Glutamatergic neuron (in vitro differentiated cells): ENCODE measurements around the gene AKAP3. TPM values are rescaled to one million over a fixed set of nuclear protein-coding genes. Genes with fewer than 3 reads are reported as not detected.

ENCODE experiments used
- DNase-seq: peaks from one replicate; pipeline ENCODE4 v3.0.0; 2022
- H3K27ac Mint-ChIP-seq: one replicate; pipeline ENCODE4 v1.8.0; 2020; ENCODE audit warnings: mild to moderate bottlenecking, mixed read lengths, inconsistent platforms; ENCODE audit not compliant: unreplicated experiment
- H3K27me3 Mint-ChIP-seq: one replicate; pipeline ENCODE4 v1.8.0; 2020; ENCODE audit warnings: mild to moderate bottlenecking, moderate library complexity, mixed read lengths, inconsistent platforms; ENCODE audit not compliant: unreplicated experiment
- H3K36me3 Mint-ChIP-seq: one replicate; pipeline ENCODE4 v1.8.0; 2020; ENCODE audit warnings: mild to moderate bottlenecking, mixed read lengths, inconsistent platforms; ENCODE audit not compliant: unreplicated experiment
- H3K4me1 Mint-ChIP-seq: one replicate; pipeline ENCODE4 v1.8.0; 2020; ENCODE audit warnings: mild to moderate bottlenecking, low read depth, mixed read lengths, inconsistent platforms; ENCODE audit not compliant: unreplicated experiment
- H3K4me3 Mint-ChIP-seq: one replicate; pipeline ENCODE4 v1.8.0; 2020; ENCODE audit warnings: mild to moderate bottlenecking, mixed read lengths, inconsistent platforms; ENCODE audit not compliant: unreplicated experiment
- H3K9me3 Mint-ChIP-seq: one replicate; pipeline ENCODE4 v1.8.0; 2020; ENCODE audit warnings: mild to moderate bottlenecking, moderate library complexity, mixed read lengths, inconsistent platforms; ENCODE audit not compliant: unreplicated experiment
- CTCF ChIP-seq: fragments of 200-600 bp; sonication (generic); IDR thresholded peaks from one replicate; pipeline ENCODE4 v1.5.0; 2021; ENCODE audit not compliant: partially characterized antibody, unreplicated experiment
- total RNA-seq: library from RNA; stranded (reverse); fragmentation: NEBNext Ultra II Directional; extraction: Animal tissue kit (Norgen Biotek cat#: 25700); gene quantifications from one replicate; pipeline ENCODE4 v1.2.1, GENCODE V29; 2021; ENCODE audit not compliant: unreplicated experiment

AKAP3 gene
- total RNA-seq, 1 donor from 2014 or later: 3.3 TPM

GRCh38 chr12:4648104-4648500, 749 bp downstream of the AKAP3 start:
- H3K4me3 Mint-ChIP-seq: peak overlapping the region; percentile 89
- no peaks in the 10 kb centered on the region for H3K9me3 Mint-ChIP-seq
- H3K27ac Mint-ChIP-seq: peak overlapping the region; percentile 97
- DNase-seq: no peak
- H3K27me3 Mint-ChIP-seq: peaks cover 4% of the 10 kb centered on the region
- no peaks in the 10 kb centered on the region for H3K36me3 Mint-ChIP-seq
- TF ChIP-seq CTCF: no peak
- peaks cover 29% of the 10 kb centered on the region for H3K4me1 Mint-ChIP-seq

- no peaks in the 10 kb centered on the region for H3K9me3 Mint-ChIP-seq
- peaks cover 1% of the 10 kb centered on the region for H3K27me3 Mint-ChIP-seq
- H3K36me3 Mint-ChIP-seq: no peaks in the 10 kb centered on the region
- no peak overlapping the region for H3K27ac Mint-ChIP-seq
- H3K4me1 Mint-ChIP-seq: peaks cover 9% of the 10 kb centered on the region
- DNase-seq: no peak
- TF ChIP-seq CTCF: no peak
- H3K4me3 Mint-ChIP-seq: no peak overlapping the region
Observed at GRCh38 chr12:4645023-4645422, 3.8 kb downstream of the AKAP3 start.

GRCh38 chr12:4643747-4644146, 5.1 kb downstream of the AKAP3 start:
- Mint-ChIP-seq H3K27me3 (no peaks in the 10 kb centered on the region), H3K4me3 (no peak overlapping the region), H3K36me3 (no peaks in the 10 kb centered on the region), H3K4me1 (peaks cover 6% of the 10 kb centered on the region), H3K27ac (no peak overlapping the region), H3K9me3 (no peaks in the 10 kb centered on the region)
- no peak for TF ChIP-seq CTCF
- DNase-seq: no peak

GRCh38 chr12:4630262-4630661, 18.6 kb downstream of the AKAP3 start:
- no peaks in the 10 kb centered on the region for H3K4me1 Mint-ChIP-seq
- no peaks in the 10 kb centered on the region for H3K9me3 Mint-ChIP-seq
- no peak for DNase-seq
- no peak overlapping the region for H3K27ac Mint-ChIP-seq
- H3K36me3 Mint-ChIP-seq: peaks cover 6% of the 10 kb centered on the region
- H3K4me3 Mint-ChIP-seq: no peak overlapping the region
- H3K27me3 Mint-ChIP-seq: no peaks in the 10 kb centered on the region
- TF ChIP-seq CTCF: no peak

- Mint-ChIP-seq H3K36me3 (peaks cover 6% of the 10 kb centered on the region), H3K4me3 (no peak overlapping the region), H3K27ac (no peak overlapping the region), H3K4me1 (no peaks in the 10 kb centered on the region), H3K9me3 (no peaks in the 10 kb centered on the region), H3K27me3 (no peaks in the 10 kb centered on the region)
- TF ChIP-seq CTCF: no peak
- no peak for DNase-seq
Observed at GRCh38 chr12:4628406-4628805, 20.4 kb downstream of the AKAP3 start.
